ENCODE results near the gene POLR2A.

Gene POLR2A

DNA sequence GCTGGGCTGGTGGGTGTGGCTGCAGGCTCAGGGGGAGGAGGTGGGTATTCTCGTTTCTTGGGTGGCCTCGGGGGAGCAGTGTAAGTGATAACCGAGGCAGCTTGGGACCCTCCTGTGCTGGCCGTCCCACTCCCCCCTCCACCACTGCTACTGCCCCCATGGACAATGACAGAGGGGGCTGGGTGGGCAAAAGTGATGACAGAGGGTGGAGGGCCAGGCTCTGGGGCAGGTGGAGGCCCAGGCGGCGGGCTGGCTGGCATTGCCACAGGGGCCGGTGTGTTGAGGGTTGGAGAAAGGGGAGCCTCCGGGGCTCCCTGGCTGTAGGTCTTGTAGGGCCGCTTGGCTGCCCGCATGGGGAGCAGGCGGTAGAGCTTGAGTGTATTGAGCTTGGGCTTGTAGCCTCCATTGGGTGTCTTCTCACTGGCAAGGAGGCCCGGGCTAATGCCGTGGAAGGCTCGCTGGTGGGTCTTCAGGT, 20.8 kb upstream of the POLR2A start:
- no peak for TF ChIP-seq CTCF (IDR thresholded peaks at IDR 0.05)

- TF ChIP-seq CTCF (IDR thresholded peaks at IDR 0.05): no peak
Observed at GRCh38 chr17:7464081-7464480, 20.1 kb upstream of the POLR2A start.

- TF ChIP-seq CTCF (IDR thresholded peaks at IDR 0.05): no peak
Observed at GRCh38 chr17:7465597-7466275, 18.4 kb upstream of the POLR2A start.

- no peak for TF ChIP-seq CTCF (IDR thresholded peaks at IDR 0.05)
Observed at GRCh38 chr17:7466318-7466638, 17.9 kb upstream of the POLR2A start.

GRCh38 chr17:7466639-7467341, 17.4 kb upstream of the POLR2A start:
- TF ChIP-seq CTCF (IDR thresholded peaks at IDR 0.05): no peak

DNA sequence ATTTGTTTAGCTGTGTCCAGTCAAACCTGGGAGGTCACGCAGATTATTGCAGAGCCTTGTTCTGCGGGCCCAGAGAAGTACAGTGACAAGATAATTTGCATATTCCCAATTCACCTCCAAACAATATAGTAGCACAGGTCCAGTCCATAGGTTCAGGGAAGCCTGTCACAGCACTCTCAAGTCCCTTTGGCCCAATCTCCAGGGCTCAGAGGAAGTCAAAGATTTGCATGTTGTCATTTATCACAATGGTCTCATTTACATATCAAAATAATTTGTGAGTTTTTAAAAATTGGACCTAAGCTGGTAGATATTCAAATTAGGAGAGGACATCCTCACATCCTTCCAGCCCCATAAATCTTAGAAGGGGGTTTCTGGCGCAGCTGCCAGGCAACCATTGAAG, 16.7 kb upstream of the POLR2A start:
- TF ChIP-seq CTCF (IDR thresholded peaks at IDR 0.05): no peak

GRCh38 chr17:7468290-7468689, 15.9 kb upstream of the POLR2A start:
- no peak for TF ChIP-seq CTCF (IDR thresholded peaks at IDR 0.05)
